Activated B cell treated with CpG ODN at 0.5 μM for 24 hours (primary cell): ENCODE results near the gene IFTAP. TPM values are rescaled to one million over a fixed set of nuclear protein-coding genes. Genes with fewer than 3 reads are reported as not detected.

ENCODE experiments used
- ATAC-seq: fragments of 200-7000 bp; cut with Tn5 transposase; one replicate; pipeline ENCODE4 v1.10.0; 2021; ENCODE audit warnings: low read depth, mild to moderate bottlenecking, moderate library complexity
- CTCF ChIA-PET: fragments of 350-600 bp; sonication (Branson Sonifier 250); formaldehyde crosslinking; loops from one replicate; lab custom pipeline; 2021; ENCODE audit warnings: antibody characterized with exemption; lab: Charles Lee
- POLR2A ChIA-PET: fragments of 350-600 bp; sonication (Branson Sonifier 250); formaldehyde crosslinking; loops from one replicate; lab custom pipeline; 2021; ENCODE audit warnings: antibody characterized with exemption; lab: Charles Lee
- DNase-seq: peaks from one replicate; pipeline ENCODE4 v3.0.0; 2022
- H3K27ac Mint-ChIP-seq: one replicate; pipeline ENCODE4 v1.8.0; 2020; ENCODE audit warnings: mixed read lengths
- H3K27me3 Mint-ChIP-seq: one replicate; pipeline ENCODE4 v1.8.0; 2021; ENCODE audit warnings: mixed read lengths
- H3K36me3 Mint-ChIP-seq: one replicate; pipeline ENCODE4 v1.8.0; 2021; ENCODE audit warnings: low read depth, mixed read lengths
- H3K4me1 Mint-ChIP-seq: one replicate; pipeline ENCODE4 v1.8.0; 2021; ENCODE audit warnings: mixed read lengths
- H3K4me3 Mint-ChIP-seq: one replicate; pipeline ENCODE4 v1.8.0; 2020; ENCODE audit warnings: mild to moderate bottlenecking, mixed read lengths
- H3K9me3 Mint-ChIP-seq: one replicate; pipeline ENCODE4 v1.8.0; 2020; ENCODE audit warnings: mixed read lengths
- CTCF ChIP-seq: fragments of 200-600 bp; IDR thresholded peaks from one replicate; pipeline ENCODE4 v1.8.0; 2022; ENCODE audit warnings: antibody characterized with exemption, mild to moderate bottlenecking
- intact Hi-C: fragments of 100-400 bp; cut with micrococcal nuclease; formaldehyde crosslinking; loops from one replicate; pipeline ENCODE4 v1.15.1; 2024
- total RNA-seq: library from RNA; stranded (reverse); gene quantifications from 2 replicates; pipeline ENCODE4 v1.2.3, GENCODE V29; 2022

Gene IFTAP
- total RNA-seq, 1 donor from 2014 or later: 0.47 TPM

GRCh38 chr11:36574486-36574885, 19.8 kb upstream of the IFTAP start:
- ChIA-PET POLR2A (no interaction called here), CTCF (interaction anchor here (2.1 kb wide), 1 partner anchor 11 kb away, joined by 14 read pairs; no protein-coding TSS in a partner anchor)
- no peaks in the 10 kb centered on the region for H3K36me3 Mint-ChIP-seq
- H3K27me3 Mint-ChIP-seq: peaks cover 42% of the 10 kb centered on the region
- no peak overlapping the region for H3K4me3 Mint-ChIP-seq
- no peak for TF ChIP-seq CTCF
- ATAC-seq (no peak), DNase-seq (no peak)
- H3K27ac Mint-ChIP-seq: no peak overlapping the region
- H3K9me3 Mint-ChIP-seq: no peaks in the 10 kb centered on the region
- intact Hi-C loops: no loop called here
- no peaks in the 10 kb centered on the region for H3K4me1 Mint-ChIP-seq

- Mint-ChIP-seq H3K27me3 (peaks cover 35% of the 10 kb centered on the region), H3K9me3 (peaks cover 7% of the 10 kb centered on the region), H3K27ac (no peak overlapping the region), H3K4me1 (no peaks in the 10 kb centered on the region), H3K4me3 (no peak overlapping the region), H3K36me3 (no peaks in the 10 kb centered on the region)
- TF ChIP-seq CTCF: no peak
- ATAC-seq (no peak), DNase-seq (no peak)
- intact Hi-C loops: no loop called here
- ChIA-PET POLR2A (no interaction called here), CTCF (interaction anchor here (1.1 kb wide), 1 partner anchor 13 kb away, joined by 3 read pairs; no protein-coding TSS in a partner anchor)
Observed at GRCh38 chr11:36577373-36577772, 16.9 kb upstream of the IFTAP start.

GRCh38 chr11:36577859-36578258, 16.4 kb upstream of the IFTAP start:
- no peak for ATAC-seq
- ChIA-PET POLR2A (no interaction called here), CTCF (interaction anchor here (1.1 kb wide), 1 partner anchor 13 kb away, joined by 3 read pairs; no protein-coding TSS in a partner anchor)
- Mint-ChIP-seq H3K27me3 (peaks cover 32% of the 10 kb centered on the region), H3K27ac (no peak overlapping the region), H3K9me3 (peaks cover 8% of the 10 kb centered on the region), H3K4me1 (no peaks in the 10 kb centered on the region), H3K36me3 (no peaks in the 10 kb centered on the region), H3K4me3 (no peak overlapping the region)
- no peak for DNase-seq
- intact Hi-C loops: no loop called here
- TF ChIP-seq CTCF: no peak

- no peaks in the 10 kb centered on the region for H3K36me3 Mint-ChIP-seq
- intact Hi-C loops: no loop called here
- peaks cover 28% of the 10 kb centered on the region for H3K27me3 Mint-ChIP-seq
- ChIA-PET CTCF (no interaction called here), POLR2A (no interaction called here)
- no peak overlapping the region for H3K27ac Mint-ChIP-seq
- H3K4me3 Mint-ChIP-seq: no peak overlapping the region
- no peaks in the 10 kb centered on the region for H3K4me1 Mint-ChIP-seq
- DNase-seq (no peak), ATAC-seq (no peak)
- H3K9me3 Mint-ChIP-seq: peaks cover 8% of the 10 kb centered on the region
- TF ChIP-seq CTCF: no peak
Observed at GRCh38 chr11:36578458-36578857, 15.8 kb upstream of the IFTAP start.

GRCh38 chr11:36581536-36581935, 12.8 kb upstream of the IFTAP start:
- no peak for TF ChIP-seq CTCF
- ATAC-seq: no peak
- H3K27me3 Mint-ChIP-seq: peaks cover 15% of the 10 kb centered on the region
- DNase-seq: no peak
- no peak overlapping the region for H3K4me3 Mint-ChIP-seq
- ChIA-PET CTCF (no interaction called here), POLR2A (no interaction called here)
- peaks cover 8% of the 10 kb centered on the region for H3K9me3 Mint-ChIP-seq
- intact Hi-C loops: no loop called here
- no peaks in the 10 kb centered on the region for H3K4me1 Mint-ChIP-seq
- no peaks in the 10 kb centered on the region for H3K36me3 Mint-ChIP-seq
- H3K27ac Mint-ChIP-seq: no peak overlapping the region
